Liver (tissue), 9 donors: ENCODE measurements around the gene CDCA5. TPM values are rescaled to one million over a fixed set of nuclear protein-coding genes. Genes with fewer than 3 reads are reported as not detected.
A peak's percentile ranks its signal among the peaks of the same experiment; 100 is the strongest.

Source experiments
- DNase-seq: peaks from one replicate; pipeline ENCODE4 v3.0.0-alpha.2; 2017; ENCODE audit warnings: low spot score
- H3K27ac ChIP-seq, 2 donors: one replicate each; pipeline ENCODE4 v1.7.0; 2013; ENCODE audit warnings: inconsistent platforms in 2 of 2, low read length in 2 of 2, control low read depth in 1 of 2, low read depth in 1 of 2, mild to moderate bottlenecking in 1 of 2
- H3K27me3 ChIP-seq, 4 donors: one replicate each; pipeline versions ENCODE4 v1.6.1 to v1.7.0; 2013; ENCODE audit warnings: low read length in 3 of 4, inconsistent platforms in 1 of 4, mild to moderate bottlenecking in 1 of 4, moderate library complexity in 1 of 4; ENCODE audit not compliant: control insufficient read depth in 4 of 4, insufficient read depth in 4 of 4
- H3K36me3 ChIP-seq, 4 donors: one replicate each; pipeline versions ENCODE4 v1.6.1 to v1.7.0; 2013; ENCODE audit warnings: low read length in 3 of 4, mild to moderate bottlenecking in 3 of 4, low read depth in 1 of 4, moderate library complexity in 1 of 4; ENCODE audit not compliant: control insufficient read depth in 4 of 4, insufficient read depth in 3 of 4
- H3K4me1 ChIP-seq, 4 donors: one replicate each; pipeline versions ENCODE4 v1.6.1 to v1.7.0; 2013; ENCODE audit warnings: low read length in 3 of 4, mild to moderate bottlenecking in 3 of 4, moderate library complexity in 1 of 4; ENCODE audit not compliant: control insufficient read depth in 4 of 4, insufficient read depth in 4 of 4
- H3K4me3 ChIP-seq, 3 donors: one replicate each; pipeline versions ENCODE4 v1.6.1 to v1.7.0; 2013; ENCODE audit warnings: low read length in 3 of 3, control low read depth in 1 of 3, low read depth in 1 of 3, mild to moderate bottlenecking in 1 of 3
- H3K9ac ChIP-seq, 2 donors: one replicate each; pipeline ENCODE4 v1.7.0; 2013; ENCODE audit warnings: low read length in 2 of 2, mild to moderate bottlenecking in 2 of 2, moderate library complexity in 2 of 2, control low read depth in 1 of 2, low read depth in 1 of 2
- H3K9me3 ChIP-seq, 4 donors: one replicate each; pipeline versions ENCODE4 v1.6.1 to v1.7.0; 2013; ENCODE audit warnings: low read length in 3 of 4; ENCODE audit not compliant: control insufficient read depth in 4 of 4
- CTCF ChIP-seq: fragments of 150-350 bp; IDR thresholded peaks from 2 replicates; pipeline ENCODE4 v1.5.1; 2017; ENCODE audit warnings: improper control_type of control experiment, low read depth, low read length; ENCODE audit not compliant: missing input control
- FOXA1 ChIP-seq: IDR thresholded peaks from 2 replicates; pipeline ENCODE4 v1.6.1; 2016; ENCODE audit warnings: antibody characterized with exemption
- FOXA2 ChIP-seq: IDR thresholded peaks from 2 replicates; pipeline ENCODE4 v1.6.1; 2016; ENCODE audit warnings: antibody characterized with exemption
- GABPA ChIP-seq, 2 donors: IDR thresholded peaks in 1 of 2; conservative IDR thresholded peaks in 1 of 2; 2 replicates each; pipeline ENCODE4 v1.6.1; 2016; ENCODE audit warnings: antibody characterized with exemption in 2 of 2, mild to moderate bottlenecking in 1 of 2, moderate library complexity in 1 of 2
- HNF4G ChIP-seq: IDR thresholded peaks from 2 replicates; pipeline ENCODE4 v1.6.1; 2016; ENCODE audit warnings: antibody characterized with exemption
- MAX ChIP-seq: IDR thresholded peaks from 2 replicates; pipeline ENCODE4 v1.6.1; 2016; ENCODE audit warnings: antibody characterized with exemption
- NR2F2 ChIP-seq: IDR thresholded peaks from 2 replicates; pipeline ENCODE4 v1.6.1; 2016; ENCODE audit warnings: antibody characterized with exemption
- RXRA ChIP-seq, 2 donors: IDR thresholded peaks; 2 replicates each; pipeline ENCODE4 v1.6.1; 2017 to 2018; ENCODE audit warnings: antibody characterized with exemption in 2 of 2, mild to moderate bottlenecking in 1 of 2
- TAF1 ChIP-seq: conservative IDR thresholded peaks from 2 replicates; pipeline ENCODE4 v1.6.1; 2016; ENCODE audit warnings: antibody characterized with exemption, mild to moderate bottlenecking
- ZBTB33 ChIP-seq: IDR thresholded peaks from 2 replicates; pipeline ENCODE4 v1.6.1; 2016; ENCODE audit warnings: antibody characterized with exemption
- WGBS: extraction: QIAGEN DNeasy Blood & Tissue Kit; methylation state at CpG from one replicate; pipeline ENCODE4 v1.1.7; 2013; 5-methylcytosine and 5-hydroxymethylcytosine counted together
- polyA plus RNA-seq, 2 donors: library from polyadenylated mRNA; stranded (reverse) in 1 of 2; unstranded in 1 of 2; fragments of 200-250 nt in 1 of 2; fragments of >200 nt in 1 of 2; fragmentation: Nextera tagmentation in 1 of 2; extraction: Ambion mirVana in 1 of 2; gene quantifications; one replicate each; pipeline versions ENCODE4 v1.2.1 to v1.2.3, GENCODE V29; 2013 to 2015
- total RNA-seq, 2 donors: library from RNA; depleted of rRNA; stranded (reverse); fragments of >200 nt; gene quantifications; one replicate each; pipeline ENCODE4 v1.2.3, GENCODE V29; 2014
- donor health status: healthy.
- donor health status: healthy.
- donor health status: healthy.
- donor health status: healthy.
- donor health status: healthy.

Gene CDCA5
- total and polyA plus RNA-seq, 4 donors, result 0.17 to 12.0 (median 1.7) TPM

- WGBS, result 41% methylated on average over 23 of the region's 23 CpGs
- Histone ChIP-seq H3K9me3 (no peaks in the 10 kb centered on the region), H3K9ac (peak overlapping the region; percentile 79 to 91), H3K4me1 (peaks cover 10 to 23% (median 18%) of the 10 kb centered on the region in 4 donors), H3K27ac (peak overlapping the region; percentile 80 to 89), H3K27me3 (no peaks in the 10 kb centered on the region), H3K36me3 (peaks cover 5 to 39% (median 13%) of the 10 kb centered on the region in 4 donors), H3K4me3 (peak overlapping the region; percentile 75 to 96 (median 80))
- TF ChIP-seq CTCF, result no peak
- no peak for DNase-seq
Observed at GRCh38 chr11:65084598-65085375, 947 bp upstream of the CDCA5 start.

- peak overlapping the region in 1 of 2 donors; percentile 69 for H3K9ac ChIP-seq
- no peaks in the 10 kb centered on the region for H3K9me3 ChIP-seq
- peak overlapping the region; percentile 75 to 96 (median 80) for H3K4me3 ChIP-seq
- no peak overlapping the region for H3K27ac ChIP-seq
- H3K27me3 ChIP-seq, result no peaks in the 10 kb centered on the region
- no peak for DNase-seq
- H3K4me1 ChIP-seq, result peaks cover 10 to 23% (median 18%) of the 10 kb centered on the region in 4 donors
- no peak for TF ChIP-seq MAX
- TF ChIP-seq RXRA (IDR thresholded peaks at IDR 0.05), result no peak
- no peak for TF ChIP-seq NR2F2
- no peak for TF ChIP-seq FOXA1
- TF ChIP-seq FOXA2, result no peak
- no peak for TF ChIP-seq TAF1
- no peak for TF ChIP-seq GABPA (IDR thresholded peaks at IDR 0.05 in 1 of 2, conservative IDR thresholded peaks at IDR 0.05 in 1 of 2)
- TF ChIP-seq CTCF, result no peak
- TF ChIP-seq HNF4G, result no peak
- TF ChIP-seq ZBTB33, result no peak
- 7% methylated on average over 13 of the region's 13 CpGs for WGBS
- H3K36me3 ChIP-seq, result peaks cover 3 to 26% (median 4%) of the 10 kb centered on the region in 4 donors
Observed at GRCh38 chr11:65083134-65083833, 556 bp downstream of the CDCA5 start.
